ENCODE results near the gene ALG2. TPM values are rescaled to one million over a fixed set of nuclear protein-coding genes. Genes with fewer than 3 reads are reported as not detected.

ALG2 gene
- polyA plus RNA-seq, 1 experiment: 61.6 TPM

DNA sequence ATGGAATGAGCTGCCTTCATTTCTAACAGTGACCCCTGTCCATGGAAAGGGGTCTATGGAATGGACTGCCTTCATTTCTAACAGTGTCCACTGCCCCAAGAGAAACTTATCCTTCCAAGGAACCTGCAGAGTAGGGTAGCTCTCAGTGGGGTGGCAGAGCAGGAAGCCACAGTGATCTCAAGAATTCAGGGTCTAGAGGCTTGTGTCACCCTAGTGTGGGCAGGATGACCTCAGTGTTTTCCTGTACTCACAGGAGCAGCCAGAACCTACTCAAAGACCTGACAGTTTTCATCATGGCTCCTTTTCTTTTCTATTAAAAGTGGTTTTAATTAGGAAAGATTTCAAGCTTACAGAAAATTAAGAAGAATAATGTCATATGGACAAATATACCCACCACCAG is 27.9 kb upstream of the ALG2 start:
- CTCF ChIA-PET: interaction anchor here (1.0 kb wide), 1 partner anchor 18 kb away, joined by 3 read pairs; no protein-coding TSS in a partner anchor
- no peak for DNase-seq (ENCODE audit: low read depth, low spot score)
- Histone ChIP-seq H3K4me3 (ENCODE audit: low read depth, low read length) (no peak overlapping the region), H3K27ac (ENCODE audit: low read depth, low read length) (no peak overlapping the region), H3K27me3 (ENCODE audit: control insufficient read depth, insufficient read depth, low read length) (peaks cover 5% of the 10 kb centered on the region), H3K9me3 (ENCODE audit: control insufficient read depth, insufficient read depth, low read length) (no peaks in the 10 kb centered on the region; the same call in 1 of the 2 replicates)
- TF ChIP-seq, protein P1, sequence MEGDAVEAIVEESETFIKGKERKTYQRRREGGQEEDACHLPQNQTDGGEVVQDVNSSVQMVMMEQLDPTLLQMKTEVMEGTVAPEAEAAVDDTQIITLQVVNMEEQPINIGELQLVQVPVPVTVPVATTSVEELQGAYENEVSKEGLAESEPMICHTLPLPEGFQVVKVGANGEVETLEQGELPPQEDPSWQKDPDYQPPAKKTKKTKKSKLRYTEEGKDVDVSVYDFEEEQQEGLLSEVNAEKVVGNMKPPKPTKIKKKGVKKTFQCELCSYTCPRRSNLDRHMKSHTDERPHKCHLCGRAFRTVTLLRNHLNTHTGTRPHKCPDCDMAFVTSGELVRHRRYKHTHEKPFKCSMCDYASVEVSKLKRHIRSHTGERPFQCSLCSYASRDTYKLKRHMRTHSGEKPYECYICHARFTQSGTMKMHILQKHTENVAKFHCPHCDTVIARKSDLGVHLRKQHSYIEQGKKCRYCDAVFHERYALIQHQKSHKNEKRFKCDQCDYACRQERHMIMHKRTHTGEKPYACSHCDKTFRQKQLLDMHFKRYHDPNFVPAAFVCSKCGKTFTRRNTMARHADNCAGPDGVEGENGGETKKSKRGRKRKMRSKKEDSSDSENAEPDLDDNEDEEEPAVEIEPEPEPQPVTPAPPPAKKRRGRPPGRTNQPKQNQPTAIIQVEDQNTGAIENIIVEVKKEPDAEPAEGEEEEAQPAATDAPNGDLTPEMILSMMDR (IDR thresholded peaks at IDR 0.05; ENCODE audit: low read depth, low read length): no peak
- POLR2A ChIA-PET: no interaction called here

DNA sequence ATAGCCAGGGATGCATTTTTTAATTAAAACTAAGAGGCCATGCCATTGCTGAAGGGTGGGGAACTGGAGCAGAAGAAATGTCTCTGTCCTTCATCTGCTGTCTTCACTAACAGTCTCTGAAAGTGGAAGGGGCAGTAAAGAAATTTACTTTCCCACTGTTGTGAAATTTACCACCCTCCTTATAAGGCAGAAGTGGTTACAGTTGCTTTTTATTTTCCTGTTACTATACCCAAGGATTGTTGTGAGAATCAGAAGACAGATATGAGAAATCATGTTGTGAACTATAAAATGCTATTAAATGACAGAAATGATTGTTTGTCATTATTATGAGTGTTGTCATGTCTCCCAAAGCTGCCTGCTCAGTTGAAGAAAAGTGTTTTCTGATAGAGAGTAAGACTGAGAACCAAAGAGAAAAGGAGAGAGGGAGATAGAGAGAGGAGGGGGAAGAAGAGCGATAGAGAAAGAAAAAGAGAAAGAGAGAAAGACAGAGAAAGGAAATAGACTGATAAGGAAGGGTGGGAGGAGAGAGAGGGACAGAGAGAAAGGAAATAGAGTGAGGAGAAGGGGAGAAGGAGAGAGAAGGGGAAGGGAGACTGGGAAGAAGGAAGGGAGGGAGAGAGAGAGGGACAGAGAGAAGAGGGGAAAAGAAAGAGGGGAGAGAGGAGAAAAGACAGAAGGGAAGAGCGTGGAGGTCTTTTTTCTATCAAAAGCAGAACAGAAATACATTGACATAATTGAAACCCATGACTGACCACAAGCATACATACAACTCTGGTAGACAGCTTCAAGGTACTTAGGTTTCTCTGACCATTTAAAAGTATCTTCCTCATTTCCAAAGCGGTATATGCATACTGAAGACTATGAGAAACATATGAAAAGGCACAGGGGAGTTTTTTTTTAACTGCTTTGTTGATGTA is 22.9 kb upstream of the ALG2 start:
- H3K27me3 ChIP-seq (ENCODE audit: control insufficient read depth, insufficient read depth, low read length): no peaks in the 10 kb centered on the region
- H3K9me3 ChIP-seq (ENCODE audit: control insufficient read depth, insufficient read depth, low read length): no peaks in the 10 kb centered on the region
- TF ChIP-seq, protein P1 (IDR thresholded peaks at IDR 0.05; ENCODE audit: low read depth, low read length): no peak
- no peak for DNase-seq (ENCODE audit: low read depth, low spot score)
- H3K4me3 ChIP-seq (ENCODE audit: low read depth, low read length): no peak overlapping the region
- ChIA-PET POLR2A (no interaction called here), CTCF (interaction anchor here (1.1 kb wide), 1 partner anchor 13 kb away, joined by 3 read pairs; no protein-coding TSS in a partner anchor)
- no peak overlapping the region for H3K27ac ChIP-seq (ENCODE audit: low read depth, low read length)

DNA sequence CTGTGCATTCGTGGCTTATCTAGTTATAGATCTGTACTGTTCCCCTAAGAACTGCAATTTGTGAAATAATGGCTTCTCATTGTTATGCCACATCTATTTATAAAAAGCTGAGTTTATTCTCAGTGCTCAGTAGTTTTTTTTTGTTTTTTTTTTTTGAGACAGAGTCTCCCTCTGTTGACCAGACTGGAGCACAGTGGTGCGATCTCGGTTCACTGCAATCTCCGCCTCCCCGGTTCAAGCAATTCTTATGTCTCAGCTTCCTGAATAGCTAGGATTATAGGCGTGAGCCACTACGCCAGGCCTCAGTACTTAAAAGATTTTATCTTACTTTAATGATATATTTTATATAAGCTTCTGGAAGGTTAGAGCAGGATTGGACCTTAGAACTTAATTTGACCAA is 19.4 kb upstream of the ALG2 start:
- H3K27me3 ChIP-seq (ENCODE audit: control insufficient read depth, insufficient read depth, low read length): no peaks in the 10 kb centered on the region
- no peak for DNase-seq (ENCODE audit: low read depth, low spot score)
- H3K4me3 ChIP-seq (ENCODE audit: low read depth, low read length): no peak overlapping the region
- no peaks in the 10 kb centered on the region for H3K9me3 ChIP-seq (ENCODE audit: control insufficient read depth, insufficient read depth, low read length)
- POLR2A ChIA-PET: no interaction called here
- CTCF ChIA-PET: interaction anchor here (0.6 to 3.8 kb wide), 2 partner anchors 9 to 56 kb away, joined by 6 to 19 read pairs; no protein-coding TSS in a partner anchor
- TF ChIP-seq, protein P1 (IDR thresholded peaks at IDR 0.05; ENCODE audit: low read depth, low read length): 0 out of 2 replicates have a peak, but pooled peaks have one; percentile 7
- H3K27ac ChIP-seq (ENCODE audit: low read depth, low read length): no peak overlapping the region

DNA sequence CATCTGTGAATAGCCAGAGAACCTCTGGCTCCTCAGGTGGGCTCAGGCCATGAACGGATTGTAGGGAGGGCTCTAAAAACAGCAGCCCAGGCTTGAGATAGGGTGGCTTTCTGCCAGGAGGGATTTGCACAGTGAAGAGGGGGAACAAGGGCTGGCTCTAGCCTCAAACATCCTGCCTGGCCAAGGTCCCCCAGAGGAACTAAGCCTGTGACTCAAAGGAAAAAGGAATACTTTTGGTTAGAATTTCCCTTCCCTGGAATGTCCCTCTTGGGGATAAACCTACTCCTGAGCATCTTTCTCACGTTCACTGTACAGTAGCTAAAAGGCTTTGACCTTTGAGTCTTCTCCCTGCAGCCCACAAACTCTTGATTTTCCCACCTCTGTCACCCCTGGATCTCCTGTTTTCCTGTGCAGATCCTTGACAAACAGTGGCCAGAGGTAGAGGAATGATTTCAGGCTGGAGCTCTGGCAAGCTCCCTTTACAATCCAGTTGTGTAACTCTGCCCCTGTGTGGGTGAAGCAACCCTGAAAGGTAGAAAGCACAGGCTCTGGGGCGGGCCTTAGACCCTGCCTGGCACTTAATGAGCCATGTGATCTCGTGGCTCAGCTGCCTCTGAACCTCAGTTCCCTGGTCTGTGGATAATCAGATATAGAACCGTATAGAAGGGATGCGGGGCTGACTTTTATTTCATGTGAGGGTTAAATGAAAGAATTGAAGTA is 17.8 kb upstream of the ALG2 start:
- no peak for DNase-seq (ENCODE audit: low read depth, low spot score)
- CTCF ChIA-PET: no interaction called here

More for the DNA sequence above, 17.8 kb upstream of the ALG2 start:
- Histone ChIP-seq H3K9me3 (ENCODE audit: control insufficient read depth, insufficient read depth, low read length) (no peaks in the 10 kb centered on the region), H3K27ac (ENCODE audit: low read depth, low read length) (peak overlapping the region; percentile 11), H3K4me3 (ENCODE audit: low read depth, low read length) (no peak overlapping the region), H3K27me3 (ENCODE audit: control insufficient read depth, insufficient read depth, low read length) (no peaks in the 10 kb centered on the region)
- POLR2A ChIA-PET: no interaction called here
- TF ChIP-seq, protein P1 (IDR thresholded peaks at IDR 0.05; ENCODE audit: low read depth, low read length): no peak
